Measurements from ENCODE around the gene DPF1.

DPF1 gene

DNA sequence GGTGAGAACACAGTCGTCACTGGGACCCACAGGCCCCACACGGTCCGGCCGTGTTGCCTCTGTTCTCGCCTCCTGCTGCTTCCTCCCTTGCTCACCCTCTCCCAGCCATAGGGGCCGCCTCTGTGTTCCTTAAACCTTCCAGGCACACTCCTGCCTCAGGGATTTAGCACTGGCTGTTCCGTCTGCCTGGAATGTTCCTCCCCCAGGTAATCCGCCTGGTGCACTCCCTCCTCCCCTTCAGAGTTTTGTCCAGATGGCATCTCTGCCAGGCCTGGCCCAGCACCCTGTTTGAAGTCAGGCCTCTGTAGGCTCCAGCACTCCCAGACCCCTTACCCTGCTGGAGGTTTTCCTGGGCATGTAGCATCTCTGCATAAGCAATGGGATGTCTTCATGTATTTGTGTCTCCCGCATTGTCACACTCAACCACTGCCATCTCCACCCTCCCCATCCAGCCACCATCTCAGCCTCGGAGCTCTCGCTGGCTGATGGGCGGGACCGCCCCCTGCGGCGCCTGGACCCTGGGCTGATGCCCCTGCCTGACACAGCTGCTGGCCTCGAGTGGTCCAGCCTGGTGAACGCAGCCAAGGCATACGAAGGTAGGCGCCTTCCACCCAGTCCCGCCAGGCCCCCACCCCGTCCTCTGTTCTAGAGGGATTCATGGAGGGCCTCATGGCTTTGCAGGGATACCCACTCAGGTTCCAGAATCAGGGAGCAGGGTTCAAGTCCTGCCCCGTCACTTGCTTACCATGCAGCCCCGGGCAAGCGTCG, 25.9 kb downstream of the DPF1 start:
- no peak for DNase-seq (ENCODE audit: low spot score)

DNA sequence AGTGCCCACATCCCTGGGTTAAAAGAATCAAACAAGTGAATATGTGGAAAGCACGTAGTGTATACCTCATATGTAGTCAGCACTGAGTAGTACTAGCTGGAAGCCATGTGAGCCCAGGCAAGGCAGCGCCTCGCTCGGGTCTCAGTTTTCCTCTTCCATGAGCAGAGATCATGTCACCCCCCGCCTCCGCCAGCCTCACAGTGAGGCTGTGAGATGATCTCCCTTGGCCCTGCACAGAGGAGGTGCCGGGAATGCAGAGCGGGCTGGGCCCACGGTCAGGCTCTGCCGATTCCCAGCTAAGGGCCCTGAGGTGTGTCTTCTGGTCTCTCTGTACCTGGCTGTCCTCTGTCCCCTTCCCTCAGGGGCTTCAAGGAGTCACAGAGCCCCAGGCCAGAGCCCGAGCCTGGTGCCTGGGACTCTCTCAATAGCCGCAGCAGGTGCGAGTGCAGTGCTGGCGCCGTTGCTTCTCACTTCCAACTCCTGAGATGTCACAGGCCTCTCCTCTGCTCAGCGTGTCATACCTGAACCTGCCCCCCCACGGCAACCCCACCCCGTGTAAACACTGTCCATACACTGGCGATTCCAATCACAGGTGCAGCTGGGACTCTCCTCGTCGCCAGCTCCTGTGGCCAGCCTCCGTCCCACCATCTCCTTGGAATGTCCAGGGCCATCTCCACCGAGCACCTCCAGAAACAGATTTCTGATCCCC, 26.9 kb downstream of the DPF1 start:
- DNase-seq (ENCODE audit: low spot score) = no peak

DNA sequence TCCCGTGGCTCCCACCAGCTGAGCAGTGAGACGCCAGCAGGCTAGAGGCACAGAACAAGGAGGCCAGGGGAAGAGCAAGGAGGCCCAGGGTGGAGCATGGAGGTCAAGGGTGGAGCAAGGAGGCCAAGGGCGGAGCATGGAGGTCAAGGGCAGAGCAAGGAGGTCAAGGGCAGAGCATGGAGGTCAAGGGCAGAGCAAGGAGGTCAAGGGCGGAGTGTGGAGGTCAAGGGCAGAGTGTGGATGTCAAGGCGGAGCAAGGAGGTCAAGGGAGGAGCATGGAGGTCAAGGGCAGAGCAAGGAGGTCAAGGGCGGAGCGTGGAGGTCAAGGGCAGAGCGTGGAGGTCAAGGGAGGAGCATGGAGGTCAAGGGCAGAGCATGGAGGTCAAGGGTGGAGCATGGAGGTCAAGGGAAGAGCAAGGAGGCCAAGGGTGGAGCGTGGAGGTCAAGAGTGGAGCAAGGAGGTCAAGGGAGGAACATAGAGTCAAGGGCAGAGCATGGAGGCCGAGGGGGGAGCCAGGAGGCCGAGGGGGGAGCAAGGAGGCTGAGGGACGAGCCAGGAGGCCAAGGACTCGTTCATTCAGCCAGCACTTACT, 27.7 kb downstream of the DPF1 start:
- DNase-seq (ENCODE audit: low spot score) = no peak

DNA sequence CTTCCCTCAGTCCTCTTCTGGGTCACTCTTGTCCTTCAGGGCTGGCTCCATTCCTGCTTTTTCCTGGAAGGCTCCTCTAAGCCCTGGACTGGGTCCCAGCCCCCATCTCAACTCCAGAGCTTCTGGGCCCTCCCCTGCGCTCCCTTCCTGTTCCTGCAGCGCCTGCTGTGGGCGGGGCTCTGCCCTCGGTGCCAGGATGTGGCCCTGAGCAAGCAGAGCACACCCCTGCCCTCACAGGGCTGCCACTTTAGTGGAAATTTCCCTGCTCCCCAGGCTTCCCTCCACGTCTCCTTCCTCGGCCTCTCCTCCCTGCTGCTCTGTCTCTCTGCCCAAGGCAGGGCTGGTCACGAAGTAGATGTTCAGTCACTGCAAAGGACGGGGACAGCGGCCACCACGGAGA, 28.8 kb downstream of the DPF1 start:
- DNase-seq (ENCODE audit: low spot score) = no peak

DNA sequence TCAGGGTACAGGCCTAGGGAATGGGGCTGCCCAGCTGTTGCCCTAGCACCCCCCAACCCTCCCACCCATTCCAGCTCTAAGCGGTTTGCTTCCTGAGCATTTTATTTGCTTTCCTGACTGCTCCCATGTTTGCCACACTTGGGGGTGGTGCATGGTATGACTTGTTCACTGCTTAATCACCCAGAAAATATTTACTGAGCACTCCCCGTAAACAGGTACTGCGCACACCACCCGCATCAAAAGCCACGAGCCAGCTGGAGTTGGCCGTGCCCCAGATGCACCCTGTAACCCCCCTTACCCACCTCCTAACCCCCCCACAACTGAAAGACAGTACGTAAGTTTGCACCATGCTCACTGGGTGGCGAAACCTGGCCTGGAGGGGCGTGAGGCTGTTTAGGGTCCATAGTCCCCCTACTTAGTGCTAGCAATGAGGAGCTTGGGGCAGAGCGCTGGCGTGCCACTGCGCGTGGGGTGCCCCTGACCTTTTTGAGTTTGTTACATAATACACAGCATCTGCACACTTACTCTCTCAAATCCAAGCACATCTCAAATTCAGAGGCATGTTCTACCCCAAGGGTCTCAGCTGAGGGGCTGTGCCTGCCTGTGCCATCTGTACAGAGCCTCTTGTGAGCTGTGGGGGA, 29.8 kb downstream of the DPF1 start:
- DNase-seq (ENCODE audit: low spot score) = no peak

DNA sequence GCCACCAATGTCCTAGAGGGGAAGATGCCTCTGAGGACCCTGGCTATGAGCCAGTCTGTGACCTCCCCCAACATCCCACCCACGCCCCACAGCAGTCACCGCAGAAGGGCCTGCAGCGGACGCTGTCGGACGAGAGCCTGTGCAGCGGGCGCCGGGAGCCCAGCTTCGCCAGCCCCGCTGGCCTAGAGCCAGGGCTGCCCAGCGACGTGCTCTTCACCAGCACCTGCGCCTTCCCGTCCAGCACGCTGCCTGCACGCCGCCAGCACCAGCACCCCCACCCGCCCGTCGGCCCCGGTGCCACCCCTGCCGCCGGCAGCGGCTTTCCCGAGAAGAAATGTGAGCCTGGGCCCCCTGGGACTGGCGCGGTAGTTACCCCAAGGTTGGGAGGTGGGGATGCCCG, 30.6 kb downstream of the DPF1 start:
- DNase-seq (ENCODE audit: low spot score) = no peak

DNA sequence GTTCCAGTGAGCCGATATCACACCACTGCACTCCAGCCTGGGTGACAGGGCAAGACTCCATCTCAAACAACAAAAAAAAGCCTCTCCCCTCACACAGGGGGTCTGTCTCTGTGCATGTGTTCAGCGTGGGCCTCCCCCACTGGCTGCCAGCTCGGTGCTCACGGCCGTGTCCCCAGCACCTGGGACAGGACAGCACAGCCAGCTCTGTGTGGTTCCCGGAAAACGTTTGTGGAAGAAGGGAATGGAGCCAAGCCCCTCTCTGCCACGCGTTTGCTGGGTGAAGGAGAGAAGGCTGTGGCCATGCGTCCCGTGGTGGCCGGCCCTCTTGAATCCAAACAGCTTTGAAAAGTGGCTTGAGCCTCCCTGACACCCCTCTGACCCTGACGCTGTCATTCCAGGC, 32.3 kb downstream of the DPF1 start:
- DNase-seq (ENCODE audit: low spot score) = no peak

DNA sequence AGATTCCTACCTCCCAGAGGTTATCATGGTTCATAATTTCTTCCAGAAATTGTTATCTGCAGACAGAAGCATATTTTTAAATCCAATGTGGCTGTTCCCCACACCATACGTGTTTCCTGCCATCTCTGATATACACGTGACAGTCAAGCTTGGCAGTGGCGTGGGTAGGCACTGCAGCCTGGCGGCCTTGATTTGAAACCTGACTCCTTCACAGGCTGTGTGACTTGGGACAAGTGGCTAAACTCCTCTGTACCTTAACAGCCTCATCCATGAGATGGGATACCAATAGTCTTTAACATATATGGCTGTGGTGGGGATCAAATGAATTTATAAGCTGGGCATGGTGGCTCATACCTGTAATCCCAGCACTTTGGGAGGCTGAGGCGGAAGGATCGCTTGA, 33.2 kb downstream of the DPF1 start:
- DNase-seq (ENCODE audit: low spot score) = no peak

DNA sequence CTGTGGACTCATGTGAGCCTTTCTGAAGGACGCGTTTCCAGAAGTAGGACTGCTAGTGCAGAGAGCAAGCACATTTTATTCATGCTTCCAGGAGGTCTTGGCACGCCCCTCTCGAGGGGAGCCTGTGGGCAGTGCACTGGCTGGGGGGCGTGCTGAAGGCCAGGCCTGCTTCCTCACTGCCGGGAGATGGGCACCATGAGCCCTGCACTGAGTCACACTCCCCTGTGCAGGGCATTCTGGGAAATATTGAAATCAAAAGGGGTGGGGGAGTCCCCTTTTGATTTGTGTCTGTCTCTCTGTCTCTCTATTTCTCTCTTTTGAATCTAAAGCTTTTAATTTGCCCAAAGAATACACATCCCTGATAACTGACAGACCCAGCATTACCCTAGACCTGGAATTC, 34.0 kb downstream of the DPF1 start:
- DNase-seq (ENCODE audit: low spot score) = no peak

DNA sequence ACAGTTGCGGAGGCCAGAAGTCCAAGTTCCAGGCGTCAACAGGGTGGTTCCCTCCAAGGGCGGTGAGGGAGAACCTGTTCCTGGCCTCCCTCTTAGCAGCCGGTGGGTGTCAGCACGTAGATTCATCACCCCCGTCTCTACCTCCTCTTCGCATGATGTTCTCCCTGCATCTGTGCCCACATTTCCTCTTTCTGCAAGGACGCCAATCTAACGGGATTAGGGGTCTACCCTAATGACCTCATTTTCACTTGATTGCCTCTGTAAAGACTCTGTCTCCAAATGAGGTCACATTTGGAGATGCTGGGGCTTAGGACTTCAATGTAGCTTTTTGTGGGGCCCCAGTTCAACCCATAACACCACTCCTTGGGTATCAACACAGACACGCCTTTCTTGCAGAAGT, 38.5 kb downstream of the DPF1 start:
- no peak for DNase-seq (ENCODE audit: low spot score)

DNA sequence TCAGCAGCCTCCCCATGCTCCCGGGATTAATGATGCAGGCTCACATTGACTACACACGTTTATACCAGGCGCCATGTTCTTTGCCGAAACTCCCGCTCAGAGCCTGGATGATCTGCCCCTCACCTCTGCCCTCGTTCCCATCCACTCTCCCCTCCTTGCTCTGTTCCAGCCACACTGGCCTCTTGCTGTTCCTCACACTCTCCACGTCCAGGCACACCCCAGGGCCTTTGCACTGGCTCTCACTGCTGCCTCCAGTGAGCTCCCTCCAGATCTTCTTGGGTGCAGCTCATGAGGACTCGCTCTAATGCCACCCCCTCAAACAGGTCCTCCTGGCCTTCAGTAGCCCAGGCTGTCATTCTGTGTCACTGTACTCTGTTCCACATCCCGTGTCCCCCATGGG, 39.2 kb downstream of the DPF1 start:
- DNase-seq (ENCODE audit: low spot score) = no peak

DNA sequence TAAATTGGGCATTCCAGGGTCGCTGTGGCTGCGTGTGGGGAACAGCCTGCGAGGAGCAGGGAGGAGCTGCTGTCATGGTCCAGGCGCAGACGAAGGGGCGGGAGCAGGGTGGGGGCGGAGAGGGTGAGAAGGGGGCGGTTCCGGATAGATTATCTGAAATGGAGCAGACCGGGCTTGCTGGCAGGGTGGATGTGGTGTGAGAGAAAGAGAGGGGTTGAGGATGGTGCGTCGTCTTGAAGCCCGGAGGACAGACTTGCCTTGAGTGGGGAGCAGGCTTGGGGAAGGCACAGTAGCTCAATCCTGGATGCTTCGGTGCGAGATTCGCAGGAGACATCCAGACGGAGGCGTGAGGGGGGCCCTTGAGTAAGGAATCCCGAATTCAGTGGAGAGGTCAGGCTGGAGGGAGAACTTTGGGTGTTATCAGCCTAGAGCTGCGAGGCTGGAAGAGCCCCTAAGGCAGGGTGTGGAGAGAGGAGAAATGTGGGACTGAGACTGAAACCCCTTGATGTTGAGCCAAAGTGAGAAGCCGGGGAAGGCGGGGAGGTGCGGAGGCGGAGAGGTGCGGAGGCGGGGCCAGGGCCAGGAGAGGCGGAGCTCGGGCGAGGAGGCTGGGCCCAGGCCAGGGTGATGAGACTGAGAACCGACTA, 40.6 kb downstream of the DPF1 start:
- DNase-seq (ENCODE audit: low spot score) = no peak

DNA sequence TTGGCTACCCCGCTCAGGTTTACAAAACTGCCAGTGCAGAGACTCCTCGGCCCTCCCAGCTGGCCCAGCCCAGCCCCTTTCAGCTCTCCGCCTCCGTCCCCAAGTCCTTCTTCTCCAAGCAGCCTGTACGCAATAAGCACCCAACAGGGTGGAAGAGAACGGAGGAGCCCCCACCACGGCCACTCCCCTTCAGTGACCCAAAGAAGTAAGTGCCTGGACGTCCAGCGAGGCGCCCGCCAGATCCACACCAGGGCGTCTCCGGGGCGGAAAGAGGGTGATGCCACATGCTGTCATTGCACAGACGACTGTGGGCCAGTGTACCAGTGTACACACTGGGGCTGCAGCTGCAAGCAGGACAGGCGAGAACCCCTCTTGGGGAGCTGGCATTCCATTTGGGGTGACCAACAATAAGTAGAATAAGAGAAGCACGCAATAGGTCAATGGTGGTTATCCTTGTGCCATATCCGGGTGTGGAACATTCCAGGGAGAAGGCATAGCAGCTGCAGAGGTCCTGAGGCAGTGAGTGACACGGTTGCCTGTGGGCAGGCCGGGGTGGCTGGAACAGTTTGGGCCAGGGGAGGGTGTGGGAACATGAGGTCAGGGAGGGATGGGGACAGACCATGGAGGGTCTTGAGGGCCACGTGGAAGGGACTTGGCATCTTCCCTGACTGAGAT, 41.3 kb downstream of the DPF1 start:
- DNase-seq (ENCODE audit: low spot score) = no peak

DNA sequence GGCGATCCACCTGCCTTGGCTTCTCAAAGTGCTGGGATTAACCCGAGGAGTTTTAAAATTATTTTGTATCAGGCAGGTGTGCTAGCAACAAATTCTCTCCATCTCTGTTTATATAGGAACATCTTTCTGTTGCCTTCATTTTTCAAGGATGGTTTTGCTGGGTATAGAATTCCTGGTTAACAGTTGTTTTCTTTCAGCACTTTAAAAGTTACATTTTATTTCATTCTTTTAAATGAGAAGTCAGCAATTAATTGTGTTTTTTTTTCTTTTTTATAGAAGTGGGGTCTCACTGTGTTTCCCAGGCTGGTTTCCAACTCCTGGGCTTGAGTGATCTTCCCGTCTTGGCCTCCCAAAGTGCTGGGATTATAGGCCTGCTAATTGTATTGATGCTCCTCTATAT, 44.0 kb downstream of the DPF1 start:
- no peak for DNase-seq (ENCODE audit: low spot score)

DNA sequence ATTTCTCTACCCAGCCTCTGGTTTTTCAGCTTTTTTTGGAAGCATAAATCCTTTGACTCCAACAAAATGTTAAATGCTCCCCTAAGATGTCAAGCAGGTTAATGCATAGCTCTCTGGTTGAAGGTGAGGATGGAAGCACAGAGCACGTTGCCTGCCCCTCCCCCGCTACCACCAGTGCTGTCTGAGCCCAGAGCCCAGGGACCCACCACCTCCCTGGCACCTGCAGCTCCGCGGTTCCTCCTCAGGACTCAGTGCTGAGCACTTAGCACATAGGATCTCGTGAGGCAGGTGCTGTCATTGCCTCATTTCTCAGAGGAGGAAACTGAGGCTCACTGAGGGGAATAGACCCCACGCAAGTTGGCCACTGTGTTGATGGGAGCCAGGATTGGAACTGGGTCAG, 48.6 kb downstream of the DPF1 start:
- no peak for DNase-seq (ENCODE audit: low spot score)

DNA sequence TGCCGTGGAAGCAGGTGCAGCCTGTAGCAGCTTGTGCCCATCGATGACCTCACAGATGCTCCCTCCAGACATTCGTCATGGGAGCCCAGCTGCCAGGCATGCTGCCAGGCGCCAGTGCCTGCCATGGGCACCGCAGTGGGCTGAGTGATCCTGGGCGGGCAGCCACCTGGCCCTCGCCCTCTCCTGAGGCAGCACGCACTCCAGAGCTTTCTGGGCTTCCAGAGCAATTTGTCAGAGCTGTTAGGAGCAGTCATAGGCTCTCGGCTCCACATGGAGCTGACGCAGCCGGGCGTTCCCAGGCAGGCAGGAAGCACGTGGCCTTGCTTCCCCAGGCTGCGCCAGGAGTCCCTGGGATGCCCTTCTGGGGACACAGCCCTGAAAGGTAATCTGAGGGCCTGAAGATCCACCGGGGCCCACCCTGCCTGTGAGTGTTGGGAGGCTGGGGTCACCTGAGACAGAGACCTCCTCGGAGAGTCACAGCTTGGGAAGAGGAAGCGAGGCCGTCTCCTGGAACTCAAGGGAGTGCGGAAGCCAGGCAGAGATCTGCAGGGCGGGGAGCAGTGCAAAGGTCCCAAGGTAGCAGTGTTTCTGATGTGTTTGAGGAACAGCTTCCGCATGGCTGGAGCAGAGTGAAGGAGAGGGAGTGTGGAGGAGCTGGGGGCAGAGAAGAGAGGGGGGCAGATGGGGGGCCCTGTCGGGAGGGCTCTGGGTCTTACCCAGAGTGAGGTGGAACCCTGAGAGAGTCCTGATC, 50.6 kb downstream of the DPF1 start:
- no peak for DNase-seq (ENCODE audit: low spot score)

DNA sequence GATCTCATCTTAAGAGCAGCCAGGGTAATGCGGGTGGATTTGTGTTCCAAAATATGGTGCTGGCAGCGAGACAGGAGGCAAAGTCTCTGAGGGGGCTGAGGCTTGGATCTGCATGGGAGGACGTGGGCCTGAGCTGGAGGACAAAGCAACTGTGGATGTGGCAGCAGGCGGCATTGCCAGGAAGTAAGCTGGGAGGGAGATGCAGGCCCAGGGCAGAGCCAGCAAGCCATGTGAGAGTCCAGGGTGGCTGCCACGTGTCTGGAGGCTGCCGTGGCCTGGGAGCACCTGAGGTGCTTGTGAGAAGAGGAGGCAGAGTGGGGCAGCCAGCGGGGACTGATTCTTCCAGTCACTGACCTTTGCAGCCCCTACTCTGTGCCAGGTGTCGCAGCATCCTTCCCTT, 52.0 kb downstream of the DPF1 start:
- DNase-seq (ENCODE audit: low spot score) = no peak

DNA sequence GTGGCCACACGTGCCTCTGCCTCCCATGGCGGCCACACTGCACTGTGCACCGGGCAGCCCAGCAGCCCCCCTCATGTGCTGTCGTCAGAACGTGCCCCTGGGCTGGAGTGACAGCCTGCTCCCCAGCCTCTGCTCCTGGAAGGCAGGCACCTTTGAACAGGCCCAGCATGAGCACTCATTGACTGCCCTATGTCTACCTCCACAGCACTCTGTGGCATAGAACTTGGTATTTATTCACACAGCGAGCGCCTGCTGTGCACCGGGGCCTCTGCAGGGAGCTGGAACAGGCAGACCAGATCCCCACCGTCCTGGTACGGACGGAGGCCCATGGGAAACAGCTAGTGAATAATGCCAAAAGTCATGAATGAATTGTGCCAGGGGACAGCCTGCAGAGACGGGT, 53.7 kb downstream of the DPF1 start:
- no peak for DNase-seq (ENCODE audit: low spot score)

DNA sequence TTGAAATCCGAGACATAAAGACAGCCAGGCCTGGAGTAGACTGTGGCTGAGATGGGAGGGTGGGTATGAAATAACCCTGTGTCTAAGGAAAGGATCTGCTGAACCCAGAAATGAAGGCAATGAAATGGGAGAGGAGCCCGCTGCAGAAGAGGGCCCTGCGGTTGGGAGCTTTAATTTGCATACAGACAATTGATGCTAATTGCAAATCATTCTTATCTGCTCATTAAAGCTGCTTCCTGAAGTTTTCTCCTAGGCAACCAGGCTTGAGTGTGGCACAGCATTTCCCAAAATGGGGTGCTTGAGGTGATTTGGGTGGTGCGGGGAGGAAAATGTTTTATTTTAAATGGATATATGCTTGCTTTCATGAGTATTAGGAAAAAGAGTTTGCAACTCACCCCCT, 55.4 kb downstream of the DPF1 start:
- DNase-seq (ENCODE audit: low spot score) = no peak

DNA sequence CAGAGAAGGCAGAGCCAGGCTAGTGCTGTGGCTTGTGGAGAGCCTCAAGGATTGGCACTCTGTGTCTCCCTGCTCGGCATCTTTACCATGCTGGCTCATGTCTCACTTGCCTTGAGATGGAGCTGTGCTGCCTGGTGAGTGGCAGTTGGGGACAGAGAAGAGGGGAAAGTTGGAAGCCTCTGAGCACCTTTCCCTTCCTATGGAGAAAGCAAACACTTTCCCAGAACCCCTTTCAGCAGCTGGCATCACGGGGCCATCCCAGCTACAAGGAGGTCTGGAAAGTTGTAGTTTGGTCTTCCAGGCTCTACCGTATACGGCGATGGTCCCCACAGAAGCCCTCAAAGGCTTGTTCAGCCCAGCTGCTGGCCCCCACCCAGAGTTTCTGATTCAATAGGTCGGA, 58.7 kb downstream of the DPF1 start:
- no peak for DNase-seq (ENCODE audit: low spot score)

DNA sequence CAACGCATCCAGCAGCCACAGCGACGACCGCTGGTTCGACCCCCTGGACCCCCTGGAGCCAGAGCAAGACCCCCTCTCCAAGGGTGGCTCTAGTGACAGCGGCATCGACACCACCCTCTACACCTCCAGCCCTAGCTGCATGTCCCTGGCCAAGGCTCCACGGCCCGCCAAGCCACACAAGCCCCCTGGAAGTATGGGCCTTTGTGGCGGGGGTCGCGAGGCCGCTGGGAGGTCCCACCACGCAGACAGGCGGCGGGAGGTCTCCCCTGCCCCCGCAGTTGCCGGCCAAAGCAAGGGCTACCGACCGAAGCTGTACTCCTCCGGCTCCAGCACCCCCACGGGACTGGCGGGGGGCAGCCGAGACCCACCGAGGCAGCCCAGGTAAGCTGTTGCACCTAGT, 59.5 kb downstream of the DPF1 start:
- DNase-seq (ENCODE audit: low spot score) = no peak
